CD14-positive monocyte (primary cell): Measurements from ENCODE around the gene FRY. TPM values are rescaled to one million over a fixed set of nuclear protein-coding genes. Genes with fewer than 3 reads are reported as not detected.

ENCODE experiments used
- DNase-seq, 3 donors: peaks; one replicate each; pipeline ENCODE4 v3.0.0-alpha.2; 2011 to 2022
- H2AFZ ChIP-seq: 2 replicates; pipeline ENCODE4 v1.6.0; 2012; ENCODE audit warnings: mild to moderate bottlenecking, low read depth, low read length, inconsistent platforms; ENCODE audit not compliant: insufficient read depth, poor library complexity, severe bottlenecking
- H3K27ac ChIP-seq, 2 donors: 1 replicate in 1 of 2; 2 replicates in 1 of 2; pipeline ENCODE4 v1.5.1; 2012 to 2013; ENCODE audit warnings: low read length in 2 of 2, control low read depth in 1 of 2, inconsistent platforms in 1 of 2, low read depth in 1 of 2, mild to moderate bottlenecking in 1 of 2
- H3K27me3 ChIP-seq, 2 donors: one replicate each; pipeline versions ENCODE4 v1.6.0 to v1.6.1; 2011 to 2013; ENCODE audit warnings: low read length in 2 of 2; ENCODE audit not compliant: control insufficient read depth in 2 of 2, insufficient read depth in 2 of 2
- H3K36me3 ChIP-seq, 2 donors: replicated peaks in 1 of 2; 1 replicate in 1 of 2; 2 replicates in 1 of 2; pipeline versions ENCODE4 v1.5.1 to v1.6.1; 2012 to 2013; ENCODE audit warnings: low read length in 2 of 2, control low read depth in 1 of 2, inconsistent platforms in 1 of 2, mild to moderate bottlenecking in 1 of 2; ENCODE audit not compliant: insufficient read depth in 2 of 2, control insufficient read depth in 1 of 2
- H3K4me1 ChIP-seq, 2 donors: 1 replicate in 1 of 2; 2 replicates in 1 of 2; pipeline versions ENCODE4 v1.5.1 to v1.6.1; 2012 to 2013; ENCODE audit warnings: low read length in 2 of 2, control low read depth in 1 of 2, inconsistent platforms in 1 of 2, mild to moderate bottlenecking in 1 of 2, moderate library complexity in 1 of 2; ENCODE audit not compliant: insufficient read depth in 2 of 2, control insufficient read depth in 1 of 2
- H3K4me2 ChIP-seq: replicated peaks from 2 replicates; pipeline ENCODE3; 2012; ENCODE audit warnings: low read length, moderate library complexity, mild to moderate bottlenecking; ENCODE audit not compliant: poor library complexity, severe bottlenecking; ENCODE audit errors: extremely low read depth
- H3K4me3 ChIP-seq, 3 experiments: fragments of 200-600 bp in 1 of 3; sonication (generic) in 1 of 3; replicated peaks in 1 of 3; 1 replicate in 2 of 3; 2 replicates in 1 of 3; pipeline ENCODE4 v1.5.1; 2011 to 2013; ENCODE audit warnings: low read length in 3 of 3, mild to moderate bottlenecking in 3 of 3, control low read depth in 2 of 3, low read depth in 2 of 3, inconsistent platforms in 1 of 3, moderate library complexity in 1 of 3
- H3K79me2 ChIP-seq: 2 replicates; pipeline ENCODE4 v1.6.0; 2012; ENCODE audit warnings: mild to moderate bottlenecking, control low read depth, inconsistent platforms, low read length, moderate library complexity; ENCODE audit not compliant: insufficient read depth
- H3K9ac ChIP-seq: 2 replicates; pipeline ENCODE4 v1.6.0; 2017; ENCODE audit warnings: low read length, mild to moderate bottlenecking; ENCODE audit not compliant: insufficient read depth, poor library complexity, severe bottlenecking
- H3K9me3 ChIP-seq, 2 donors: replicated peaks in 1 of 2; 1 replicate in 1 of 2; 2 replicates in 1 of 2; pipeline versions ENCODE4 v1.5.1 to v1.6.1; 2012 to 2013; ENCODE audit warnings: low read length in 2 of 2, control low read depth in 1 of 2; ENCODE audit not compliant: control insufficient read depth in 1 of 2, insufficient read depth in 1 of 2
- H4K20me1 ChIP-seq: 2 replicates; pipeline ENCODE4 v1.6.0; 2012; ENCODE audit warnings: mild to moderate bottlenecking, low read length, control low read depth, moderate library complexity; ENCODE audit not compliant: insufficient read depth
- H3K27ac Mint-ChIP-seq, 7 donors: one replicate each; pipeline ENCODE4 v1.8.0; 2020; ENCODE audit warnings: mild to moderate bottlenecking in 7 of 7, mixed read lengths in 7 of 7, moderate library complexity in 6 of 7, inconsistent platforms in 2 of 7
- H3K27me3 Mint-ChIP-seq, 3 donors: one replicate each; pipeline ENCODE4 v1.8.0; 2021 to 2022; ENCODE audit warnings: low read depth in 3 of 3, mild to moderate bottlenecking in 3 of 3, mixed read lengths in 3 of 3, moderate library complexity in 3 of 3, inconsistent platforms in 1 of 3
- H3K36me3 Mint-ChIP-seq, 2 donors: one replicate each; pipeline ENCODE4 v1.8.0; 2020; ENCODE audit warnings: mixed read lengths in 2 of 2, inconsistent platforms in 1 of 2, mild to moderate bottlenecking in 1 of 2
- H3K4me1 Mint-ChIP-seq: one replicate; pipeline ENCODE4 v1.8.0; 2020; ENCODE audit warnings: mild to moderate bottlenecking, mixed read lengths
- H3K4me3 Mint-ChIP-seq, 2 donors: one replicate each; pipeline ENCODE4 v1.8.0; 2020; ENCODE audit warnings: mild to moderate bottlenecking in 2 of 2, mixed read lengths in 2 of 2, moderate library complexity in 1 of 2
- H3K9me3 Mint-ChIP-seq, 7 donors: one replicate each; pipeline ENCODE4 v1.8.0; 2020 to 2022; ENCODE audit warnings: mixed read lengths in 7 of 7, mild to moderate bottlenecking in 6 of 7, moderate library complexity in 6 of 7, inconsistent platforms in 2 of 7
- CTCF ChIP-seq: fragments of 200-600 bp; IDR thresholded peaks from one replicate; pipeline ENCODE4 v1.8.0; 2022; ENCODE audit warnings: antibody characterized with exemption, mild to moderate bottlenecking
- WGBS: methylation state at CpG from one replicate; pipeline ENCODE4 v1.1.5; 2013; ENCODE audit warnings: missing lambda C conversion rate; ENCODE audit not compliant: insufficient coverage; 5-methylcytosine and 5-hydroxymethylcytosine counted together
- intact Hi-C, 2 donors: fragments of 100-400 bp; cut with micrococcal nuclease; formaldehyde crosslinking; loops; one replicate each; pipeline versions ENCODE4 v1.15.0 to v1.15.1; 2023
- polyA plus RNA-seq, 3 donors: library from polyadenylated mRNA; depleted of rRNA in 1 of 3; unstranded in 2 of 3; stranded (reverse) in 1 of 3; fragments of 300-500 nt in 2 of 3; fragments of >200 nt in 1 of 3; fragmentation: Illumina TruSeq in 2 of 3; gene quantifications; 1 replicate in 2 of 3; 2 replicates in 1 of 3; pipeline ENCODE4 v1.2.3, GENCODE V29; 2012 to 2021

Gene FRY
- polyA plus RNA-seq, 3 donors, result 3.9 to 31.8 (median 5.0) TPM

- Mint-ChIP-seq H3K27ac (no peak overlapping the region), H3K9me3 (no peaks in the 10 kb centered on the region), H3K36me3 (peaks cover 57 to 72% of the 10 kb centered on the region in 2 donors), H3K4me3 (no peak overlapping the region), H3K27me3 (no peaks in the 10 kb centered on the region), H3K4me1 (no peaks in the 10 kb centered on the region)
- DNase-seq, result no peak
- no peaks in the 10 kb centered on the region for H3K9me3 ChIP-seq
- H3K27ac ChIP-seq, result no peak overlapping the region
- no peak for TF ChIP-seq CTCF
- H3K4me1 ChIP-seq, result no peaks in the 10 kb centered on the region
- no peak overlapping the region for H3K4me3 ChIP-seq
- H3K36me3 ChIP-seq, result peaks cover 63 to 93% of the 10 kb centered on the region in 2 donors
- no peaks in the 10 kb centered on the region for H3K27me3 ChIP-seq
- no peak overlapping the region for H2AFZ ChIP-seq
- H3K9ac ChIP-seq, result no peak overlapping the region
- WGBS, result no CpG with 5 or more reads among the region's 6 CpGs
- no peak overlapping the region for H3K4me2 ChIP-seq
- no peaks in the 10 kb centered on the region for H4K20me1 ChIP-seq
- intact Hi-C loops, result no loop called here
- H3K79me2 ChIP-seq, result no peaks in the 10 kb centered on the region
Observed at GRCh38 chr13:32284927-32285632, 253.5 kb downstream of the FRY start.

- H3K4me1 Mint-ChIP-seq, result no peaks in the 10 kb centered on the region
- no peak overlapping the region for H3K4me2 ChIP-seq
- intact Hi-C loops, result no loop called here
Observed at GRCh38 chr13:32285633-32285965, 254.0 kb downstream of the FRY start.

More at GRCh38 chr13:32285633-32285965, 254.0 kb downstream of the FRY start:
- no peaks in the 10 kb centered on the region for H3K79me2 ChIP-seq
- DNase-seq, result no peak
- H3K27me3 ChIP-seq, result no peaks in the 10 kb centered on the region
- WGBS, result no CpG with 5 or more reads among the region's 4 CpGs
- TF ChIP-seq CTCF, result no peak
- no peak overlapping the region for H3K27ac ChIP-seq
- no peaks in the 10 kb centered on the region for H3K9me3 Mint-ChIP-seq
- peaks cover 60 to 73% of the 10 kb centered on the region in 2 donors for H3K36me3 Mint-ChIP-seq
- H3K4me3 Mint-ChIP-seq, result no peak overlapping the region
- no peak overlapping the region for H2AFZ ChIP-seq
- H3K4me3 ChIP-seq, result no peak overlapping the region
- H3K36me3 ChIP-seq, result peaks cover 63 to 93% of the 10 kb centered on the region in 2 donors
- no peak overlapping the region for H3K9ac ChIP-seq
- H3K27me3 Mint-ChIP-seq, result no peaks in the 10 kb centered on the region
- H4K20me1 ChIP-seq, result no peaks in the 10 kb centered on the region
- H3K27ac Mint-ChIP-seq, result no peak overlapping the region
- no peaks in the 10 kb centered on the region for H3K4me1 ChIP-seq
- no peaks in the 10 kb centered on the region for H3K9me3 ChIP-seq
